Superior temporal gyrus (tissue), 1 donor: Measurements from ENCODE around the gene DESI1.
"Not testable (repeated sequence)": the region's sequence is repeated elsewhere in the genome, so short reads cannot be mapped to it uniquely, and the experiment has no call there.

ENCODE experiments used
- DNase-seq: peaks from one replicate; pipeline ENCODE4 v3.0.0-alpha.2; 2016; ENCODE audit errors: extremely low spot score

Gene DESI1

DNA sequence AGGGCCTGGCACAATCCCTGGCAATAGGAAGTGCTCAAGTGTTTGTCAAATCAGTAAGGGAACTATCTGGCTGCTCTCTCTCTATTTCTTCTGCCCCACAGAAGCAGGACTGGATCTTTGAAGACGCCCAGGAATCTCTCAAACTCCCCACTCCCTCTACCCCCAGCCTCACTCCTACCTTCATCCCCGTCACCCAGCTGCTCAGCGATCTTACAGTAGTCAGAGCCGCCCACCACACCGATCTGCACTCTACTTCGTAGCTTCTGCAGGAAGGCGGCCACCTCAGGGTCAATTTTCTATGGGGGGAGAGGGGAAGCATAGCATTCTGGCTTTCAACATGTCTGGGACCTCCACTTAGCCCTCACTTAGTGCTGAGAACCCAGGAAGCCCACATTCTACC is 34.9 kb downstream of the DESI1 start:
- no peak for DNase-seq

- DNase-seq, result no peak
Observed at GRCh38 chr22:41584881-41585280, 36.0 kb downstream of the DESI1 start.

GRCh38 chr22:41582694-41583093 is 38.1 kb downstream of the DESI1 start:
- DNase-seq, result no peak

GRCh38 chr22:41579997-41580355 is 40.9 kb downstream of the DESI1 start:
- DNase-seq, result no peak

DNA sequence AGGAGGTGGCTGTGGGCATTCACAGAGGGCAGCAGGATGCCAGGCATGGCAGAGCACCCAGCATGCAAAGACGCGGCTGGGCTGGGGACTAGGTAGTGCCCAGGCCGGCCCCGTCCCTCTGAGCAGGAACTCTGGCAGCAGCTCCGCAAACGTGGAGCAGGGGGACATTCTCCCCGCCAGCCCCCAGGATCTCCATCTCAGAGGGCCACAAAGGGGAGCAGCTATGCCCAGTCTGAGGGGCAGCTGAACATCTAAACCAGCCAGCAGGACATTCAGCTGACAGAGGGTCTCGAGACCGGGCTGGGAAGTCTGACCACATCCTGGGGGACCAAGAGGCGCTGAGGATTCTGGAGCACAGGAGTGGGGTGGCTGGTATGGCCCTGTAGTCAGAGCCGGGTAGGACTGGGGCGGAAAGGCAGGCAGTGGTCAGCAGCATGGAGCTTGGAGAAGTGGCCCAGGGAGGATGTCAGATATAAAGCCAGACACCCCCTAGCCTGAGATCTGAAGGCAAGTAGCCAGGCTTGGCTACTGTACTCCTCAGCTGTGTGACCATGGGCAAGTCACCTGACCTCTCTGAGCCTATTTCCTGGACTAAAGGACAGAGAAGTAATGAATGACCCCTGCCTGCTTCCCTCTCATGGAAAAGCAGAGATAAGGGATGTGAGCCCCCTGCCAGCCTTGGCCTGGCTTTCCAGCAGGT is 41.4 kb downstream of the DESI1 start:
- no peak for DNase-seq

DNA sequence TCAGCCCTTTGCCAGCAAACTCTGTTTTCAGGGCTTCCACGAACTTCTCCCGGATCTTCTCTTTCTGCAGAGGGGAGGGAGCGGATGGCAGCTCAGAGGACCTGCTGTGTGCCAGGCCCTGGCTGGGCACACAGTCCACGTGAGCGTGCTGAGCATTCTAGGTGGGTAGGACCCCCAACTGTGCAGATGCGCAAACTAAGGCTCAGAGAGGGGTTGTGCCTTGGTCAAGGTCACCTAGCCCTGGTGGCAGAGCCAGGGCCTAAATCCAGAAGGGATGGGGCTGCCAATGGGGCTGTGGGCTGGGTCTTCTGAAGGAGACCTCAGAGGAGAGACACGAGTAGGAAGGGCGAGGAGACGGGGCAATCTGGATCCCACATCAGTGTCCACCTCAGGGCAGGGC is 42.0 kb downstream of the DESI1 start:
- no peak for DNase-seq

- no peak for DNase-seq
Observed at GRCh38 chr22:41578114-41578513, 42.7 kb downstream of the DESI1 start.

- DNase-seq, result no peak
Observed at GRCh38 chr22:41576877-41577276, 44.0 kb downstream of the DESI1 start.

DNA sequence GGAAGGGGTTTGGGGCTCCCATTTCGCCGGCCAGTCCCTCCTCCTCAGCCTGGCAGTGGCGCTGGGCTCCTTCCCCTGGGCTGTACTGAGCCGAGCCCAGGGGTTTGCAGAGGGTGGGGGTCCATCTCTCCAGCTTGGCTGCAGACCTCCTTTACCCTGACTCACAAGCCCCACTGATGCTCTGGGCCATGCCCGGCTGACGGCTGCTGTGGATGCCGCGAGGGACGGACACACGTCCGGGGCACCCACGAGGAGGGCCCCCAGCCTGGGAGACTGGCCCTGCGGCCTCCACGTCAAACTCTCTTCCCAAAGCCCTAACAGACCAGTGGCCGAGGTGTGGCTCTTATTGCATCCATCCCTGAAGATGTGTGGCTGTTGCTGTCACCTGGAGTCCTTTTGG is 45.3 kb downstream of the DESI1 start:
- DNase-seq, result no peak

GRCh38 chr22:41574847-41575381 is 45.9 kb downstream of the DESI1 start:
- no peak for DNase-seq

DNA sequence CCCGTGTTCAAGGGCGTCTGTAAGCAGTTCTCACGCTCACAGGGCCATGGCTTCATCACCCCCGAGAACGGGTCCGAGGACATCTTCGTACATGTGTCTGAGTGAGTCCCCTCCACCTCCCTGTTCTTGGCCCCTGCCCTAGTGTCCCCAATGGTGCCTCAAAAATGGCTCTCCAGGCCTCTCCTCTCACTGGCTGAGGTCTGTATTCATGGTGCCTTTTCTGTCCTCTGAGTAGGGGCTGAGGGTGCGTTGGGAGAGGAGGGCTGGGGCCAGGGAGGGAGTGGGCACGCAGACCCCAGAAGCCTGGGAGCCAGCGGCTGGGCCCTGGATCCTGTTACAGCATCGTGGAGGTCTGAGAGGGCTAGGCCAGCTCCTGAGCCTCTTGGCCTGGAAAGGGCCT is 47.2 kb downstream of the DESI1 start:
- DNase-seq, result no peak

DNA sequence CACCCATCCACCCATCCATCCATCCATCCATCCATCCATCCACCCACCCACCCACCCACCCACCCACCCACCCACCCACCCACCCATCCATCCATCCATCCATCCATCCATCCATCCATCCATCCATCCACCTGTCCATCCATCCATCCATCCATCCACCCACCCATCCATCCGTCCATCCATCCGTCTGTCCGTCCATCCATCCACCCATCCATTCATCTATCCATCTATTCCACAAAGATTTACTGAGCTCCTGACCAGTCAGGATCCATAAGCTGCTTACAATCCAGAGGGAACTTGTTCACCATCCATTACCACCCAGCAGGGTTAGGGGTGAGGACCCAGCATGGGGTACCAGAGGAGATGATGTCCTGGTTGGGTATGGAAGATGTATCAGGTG is 48.5 kb downstream of the DESI1 start:
- not testable (repeated sequence) for DNase-seq

DNA sequence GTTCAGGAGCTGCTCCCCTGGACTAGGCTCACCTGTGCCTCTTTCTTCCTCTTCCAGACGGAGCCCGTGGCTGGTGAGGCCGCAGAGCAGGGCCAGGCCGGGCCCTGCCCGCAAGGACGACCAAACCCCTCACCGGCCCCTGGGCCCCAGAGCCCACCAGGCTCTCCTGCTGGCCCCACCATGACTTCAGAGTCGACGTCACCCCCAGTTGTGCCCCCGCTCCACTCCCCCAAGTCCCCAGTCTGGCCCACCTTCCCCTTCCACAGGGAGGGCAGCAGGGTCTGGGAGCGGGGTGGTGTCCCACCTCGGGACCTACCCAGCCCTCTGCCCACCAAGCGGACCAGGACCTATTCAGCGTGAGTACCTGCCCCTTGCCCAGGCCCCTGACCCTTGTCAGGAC is 49.1 kb downstream of the DESI1 start:
- DNase-seq, result no peak

DNA sequence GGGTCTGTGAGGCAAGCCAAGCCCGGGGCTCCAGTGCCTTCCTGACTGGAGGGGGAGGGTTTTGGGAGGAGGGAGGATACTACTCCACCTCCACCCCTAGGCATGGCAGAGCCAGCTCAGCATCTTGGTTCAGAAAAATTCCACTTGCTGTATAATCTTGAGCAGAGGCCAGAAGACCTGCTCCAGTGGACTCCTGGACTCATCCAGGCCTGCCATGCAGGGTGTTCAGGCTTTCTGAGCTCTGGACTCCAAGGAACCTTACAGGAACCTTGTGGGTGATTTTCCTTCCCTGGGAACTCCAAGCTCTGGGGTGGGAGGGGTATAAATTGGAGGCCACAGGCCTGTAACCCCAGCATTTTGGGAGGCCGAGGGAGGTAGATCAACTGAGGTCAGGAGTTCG is 50.6 kb downstream of the DESI1 start:
- DNase-seq, result no peak

- DNase-seq, result no peak
Observed at GRCh38 chr22:41568811-41569210, 52.0 kb downstream of the DESI1 start.

DNA sequence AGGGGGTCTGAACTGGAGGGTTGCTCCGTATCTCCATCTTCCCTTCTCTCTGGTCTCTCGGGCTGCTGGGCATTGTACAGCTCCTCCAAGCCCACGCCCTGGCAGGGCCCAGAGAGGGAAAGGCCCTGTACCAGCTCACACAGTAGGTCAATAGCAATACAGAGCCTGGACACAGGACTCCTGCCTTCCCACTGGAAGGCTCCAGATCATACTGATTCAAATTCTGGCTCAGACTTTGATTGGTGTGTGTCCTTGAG is 53.4 kb downstream of the DESI1 start:
- DNase-seq, result no peak

DNA sequence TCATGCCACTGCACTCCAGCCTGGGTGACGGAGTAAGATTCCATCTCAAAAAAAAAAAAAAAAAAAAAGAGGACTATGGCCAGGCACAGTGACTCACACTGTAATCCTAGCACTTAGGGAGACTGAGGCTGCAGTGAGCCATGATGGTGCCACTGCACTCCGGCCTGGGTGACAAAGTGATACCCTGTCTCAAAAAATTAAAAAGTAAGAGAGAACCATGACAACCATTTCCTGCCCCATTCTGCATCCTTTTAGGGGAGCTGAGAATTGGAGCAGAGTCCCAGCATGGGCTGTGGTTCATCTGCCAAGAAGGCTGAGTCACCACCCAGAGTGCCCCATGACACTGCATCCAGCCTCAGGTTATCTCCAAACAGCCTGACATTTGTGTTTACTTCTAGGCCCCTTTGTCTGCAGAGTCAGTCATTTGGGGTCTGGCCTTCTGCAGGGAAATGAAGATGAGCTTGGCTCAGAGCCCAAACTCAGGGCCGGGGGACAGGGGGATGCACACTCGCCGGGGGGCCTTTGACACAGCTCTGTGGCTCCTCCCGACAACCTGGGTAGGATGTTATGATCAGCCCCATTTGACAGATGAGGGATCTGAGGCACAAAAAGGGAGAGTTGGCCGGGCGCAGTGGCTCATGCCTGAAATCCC is 55.3 kb downstream of the DESI1 start:
- DNase-seq, result no peak

DNA sequence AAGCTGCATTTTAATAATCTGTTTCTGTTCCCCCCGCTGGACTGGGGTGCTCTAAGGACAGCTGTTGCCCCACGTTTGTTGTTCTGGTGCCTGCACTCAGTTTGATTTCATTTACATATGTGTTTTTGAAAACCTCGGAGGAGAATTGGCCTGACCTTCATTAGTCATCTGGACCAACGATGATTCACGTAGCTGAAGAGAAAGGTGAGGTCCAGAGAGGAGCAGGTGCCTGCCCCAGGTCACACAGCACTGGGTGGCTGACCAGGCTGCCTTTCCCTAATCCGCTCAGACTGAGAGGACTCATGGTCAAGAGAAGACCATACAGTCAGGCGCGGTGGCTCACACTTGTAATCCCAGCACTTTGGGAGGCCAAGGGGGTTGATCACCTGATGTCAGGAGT is 56.3 kb downstream of the DESI1 start:
- no peak for DNase-seq

GRCh38 chr22:41563051-41563711 is 57.7 kb downstream of the DESI1 start:
- no peak for DNase-seq

GRCh38 chr22:41562461-41562860 is 58.4 kb downstream of the DESI1 start:
- no peak for DNase-seq

GRCh38 chr22:41561788-41562187 is 59.1 kb downstream of the DESI1 start:
- DNase-seq, result no peak

- no peak for DNase-seq
Observed at GRCh38 chr22:41561335-41561734, 59.5 kb downstream of the DESI1 start.

GRCh38 chr22:41560095-41560471 is 60.8 kb downstream of the DESI1 start:
- DNase-seq, result no peak
